PC-3 (cell line): ENCODE data around the gene RAB30. TPM values are rescaled to one million over a fixed set of nuclear protein-coding genes. Genes with fewer than 3 reads are reported as not detected.
A peak's percentile ranks its signal among the peaks of the same experiment; 100 is the strongest.

Experiments used
- ATAC-seq: fragments of 200-7000 bp; cut with Tn5 transposase; 2 replicates; pipeline ENCODE4 v1.9.1; 2020; ENCODE audit warnings: mild to moderate bottlenecking, moderate library complexity
- BruUV-seq: library from RNA; stranded (reverse); fragments of 400-500 nt; replicated peaks from 2 replicates; lab custom pipeline; 2021; lab: Mats Ljungman, UMichigan
- CTCF ChIA-PET: fragments of 300-600 bp; sonication (Branson Sonifier 250); formaldehyde crosslinking; loops from one replicate; lab custom pipeline; 2022; ENCODE audit warnings: antibody characterized with exemption; lab: Charles Lee
- POLR2A ChIA-PET: fragments of 300-600 bp; sonication (Branson Sonifier 250); formaldehyde crosslinking; loops from one replicate; lab custom pipeline; 2022; ENCODE audit warnings: antibody characterized with exemption; ENCODE audit not compliant: unreplicated experiment; lab: Charles Lee
- DNase-seq: peaks from one replicate; pipeline ENCODE4 v3.0.0-alpha.2; 2015
- H2AFZ ChIP-seq: fragments of 300-600 bp; sonication (generic); 2 replicates; pipeline ENCODE4 v1.6.0; 2016; ENCODE audit warnings: antibody characterized with exemption, low read length
- H3F3A ChIP-seq: fragments of 300-600 bp; sonication (generic); one replicate; pipeline ENCODE4 v1.6.0; 2017; ENCODE audit warnings: antibody characterized with exemption, low read length, control low read depth, mild to moderate bottlenecking; ENCODE audit not compliant: unreplicated experiment
- H3K27ac ChIP-seq: fragments of 300-600 bp; sonication (generic); 2 replicates; pipeline ENCODE4 v1.5.1; 2016; ENCODE audit warnings: mild to moderate bottlenecking, low read length
- H3K27me3 ChIP-seq: fragments of 300-600 bp; sonication (generic); 2 replicates; pipeline ENCODE4 v1.6.1; 2016; ENCODE audit warnings: low read length, mixed read lengths
- H3K36me3 ChIP-seq: fragments of 300-600 bp; sonication (generic); 2 replicates; pipeline ENCODE4 v1.6.1; 2016; ENCODE audit warnings: low read depth, mixed run types, low read length, mixed read lengths
- H3K4me1 ChIP-seq: fragments of 300-600 bp; sonication (generic); 2 replicates; pipeline ENCODE4 v1.5.1; 2016; ENCODE audit warnings: low read length; ENCODE audit not compliant: insufficient read depth
- H3K4me2 ChIP-seq: fragments of 300-600 bp; sonication (generic); 2 replicates; pipeline ENCODE4 v1.6.0; 2016; ENCODE audit warnings: low read length
- H3K4me3 ChIP-seq: fragments of 300-600 bp; sonication (generic); 2 replicates; pipeline ENCODE4 v1.5.1; 2016; ENCODE audit warnings: mild to moderate bottlenecking, low read length, mixed read lengths
- H3K79me2 ChIP-seq: fragments of 300-600 bp; sonication (generic); 2 replicates; pipeline ENCODE4 v1.6.1; 2017; ENCODE audit warnings: low read length, mixed read lengths
- H3K9ac ChIP-seq: fragments of 300-600 bp; sonication (generic); 2 replicates; pipeline ENCODE4 v1.6.0; 2016; ENCODE audit warnings: mild to moderate bottlenecking, low read length
- H3K9me2 ChIP-seq: fragments of 300-600 bp; sonication (generic); replicated peaks from 2 replicates; pipeline ENCODE4 v1.6.1; 2016; ENCODE audit warnings: mixed run types, low read length, mixed read lengths
- H3K9me3 ChIP-seq: fragments of 300-600 bp; sonication (generic); 2 replicates; pipeline ENCODE4 v1.6.1; 2016; ENCODE audit warnings: low read length, mixed read lengths
- H4K20me1 ChIP-seq: fragments of 300-600 bp; sonication (generic); 2 replicates; pipeline ENCODE4 v1.6.1; 2016; ENCODE audit warnings: low read length, mixed read lengths
- EZH2 ChIP-seq: fragments of 300-600 bp; sonication (generic); IDR thresholded peaks from one replicate; pipeline ENCODE4 v1.6.1; 2017; ENCODE audit warnings: antibody characterized with exemption, mild to moderate bottlenecking, low read length; ENCODE audit not compliant: unreplicated experiment
- EZH2phosphoT487 ChIP-seq: fragments of 300-600 bp; sonication (generic); IDR thresholded peaks from 2 replicates; pipeline ENCODE4 v1.6.1; 2018; ENCODE audit warnings: mild to moderate bottlenecking, antibody characterized with exemption, low read length, borderline replicate concordance
- intact Hi-C: fragments of 100-400 bp; cut with micrococcal nuclease; formaldehyde crosslinking; loops from 2 replicates; pipeline ENCODE4 v1.9.0; 2023
- total RNA-seq: library from RNA; depleted of rRNA; stranded (reverse); fragments of >200 nt; gene quantifications from 2 replicates; pipeline ENCODE4 v1.2.3, GENCODE V29; 2014
- TF ChIP-seq, protein P1 (sequence below): fragments of 300-600 bp; sonication (generic); conservative IDR thresholded peaks from 2 replicates; pipeline ENCODE4 v1.5.1; 2017; ENCODE audit warnings: antibody characterized with exemption, low read depth, mild to moderate bottlenecking, low read length

The RAB30 gene
- total RNA-seq, 1 experiment from 2014 or later: 6.6 TPM

DNA sequence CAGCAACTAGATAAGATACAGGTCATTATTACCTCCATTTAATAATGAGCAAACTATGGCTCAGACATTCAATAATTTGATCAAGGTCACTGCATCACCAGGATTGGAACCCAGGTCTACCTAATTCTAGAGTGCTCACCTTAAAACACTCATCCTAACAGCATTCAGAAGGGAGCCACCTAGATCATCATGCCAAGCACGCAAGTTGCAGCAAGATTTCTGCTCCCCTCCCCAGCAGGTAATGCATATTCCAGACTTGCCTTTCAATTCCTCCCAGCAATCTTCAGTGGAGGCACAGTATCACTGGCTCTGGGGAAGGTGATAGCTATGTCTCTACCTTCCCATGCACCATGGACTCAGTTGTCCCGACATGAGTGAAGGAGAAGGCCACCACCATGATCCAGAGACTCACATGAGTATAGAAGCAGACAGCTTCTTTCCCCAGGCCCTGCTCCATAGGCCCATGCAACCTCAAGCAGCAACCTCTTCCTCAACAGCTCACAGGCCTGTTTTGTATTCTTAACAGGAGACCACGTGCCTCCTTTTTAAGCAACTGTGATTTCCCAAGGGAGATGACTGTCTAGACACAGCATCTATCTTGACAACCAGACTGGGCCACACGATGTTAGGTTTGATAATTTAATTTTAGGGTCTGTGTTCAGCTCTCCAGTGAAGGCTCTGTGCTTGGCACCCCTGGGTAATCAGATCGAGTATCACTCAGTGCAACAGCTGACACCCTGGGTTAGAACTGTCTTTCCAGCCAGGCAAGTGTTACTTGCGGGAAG, 36.4 kb downstream of the RAB30 start:
- POLR2A ChIA-PET: interaction anchor here (1.0 kb wide), 1 partner anchor 57 kb away, joined by 4 read pairs; no protein-coding TSS in a partner anchor
- ATAC-seq (no peak), DNase-seq (no peak)
- 0 out of 2 replicates have a peak, but pooled peaks cover 3% of the 10 kb centered on the region for H3K79me2 ChIP-seq
- no peaks in the 10 kb centered on the region for H3K9me2 ChIP-seq
- peaks cover 21% of the 10 kb centered on the region for H3K4me1 ChIP-seq
- no peaks in the 10 kb centered on the region for H3K27me3 ChIP-seq
- 0 out of 2 replicates have a peak overlapping the region, but pooled peaks have one; percentile 64 for H3K27ac ChIP-seq
- H2AFZ ChIP-seq: no peak overlapping the region
- no peak for TF ChIP-seq EZH2phosphoT487
- TF ChIP-seq, protein P1, sequence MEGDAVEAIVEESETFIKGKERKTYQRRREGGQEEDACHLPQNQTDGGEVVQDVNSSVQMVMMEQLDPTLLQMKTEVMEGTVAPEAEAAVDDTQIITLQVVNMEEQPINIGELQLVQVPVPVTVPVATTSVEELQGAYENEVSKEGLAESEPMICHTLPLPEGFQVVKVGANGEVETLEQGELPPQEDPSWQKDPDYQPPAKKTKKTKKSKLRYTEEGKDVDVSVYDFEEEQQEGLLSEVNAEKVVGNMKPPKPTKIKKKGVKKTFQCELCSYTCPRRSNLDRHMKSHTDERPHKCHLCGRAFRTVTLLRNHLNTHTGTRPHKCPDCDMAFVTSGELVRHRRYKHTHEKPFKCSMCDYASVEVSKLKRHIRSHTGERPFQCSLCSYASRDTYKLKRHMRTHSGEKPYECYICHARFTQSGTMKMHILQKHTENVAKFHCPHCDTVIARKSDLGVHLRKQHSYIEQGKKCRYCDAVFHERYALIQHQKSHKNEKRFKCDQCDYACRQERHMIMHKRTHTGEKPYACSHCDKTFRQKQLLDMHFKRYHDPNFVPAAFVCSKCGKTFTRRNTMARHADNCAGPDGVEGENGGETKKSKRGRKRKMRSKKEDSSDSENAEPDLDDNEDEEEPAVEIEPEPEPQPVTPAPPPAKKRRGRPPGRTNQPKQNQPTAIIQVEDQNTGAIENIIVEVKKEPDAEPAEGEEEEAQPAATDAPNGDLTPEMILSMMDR: no peak
- TF ChIP-seq EZH2: no peak
- no peaks in the 10 kb centered on the region for H3F3A ChIP-seq
- CTCF ChIA-PET: no interaction called here
- no peak overlapping the region for H3K9ac ChIP-seq
- H4K20me1 ChIP-seq: no peaks in the 10 kb centered on the region
- no peak overlapping the region for H3K4me3 ChIP-seq
- H3K36me3 ChIP-seq: no peaks in the 10 kb centered on the region
- BruUV-seq: no TSS peak
- intact Hi-C loops: no loop called here
- H3K9me3 ChIP-seq: no peaks in the 10 kb centered on the region
- H3K4me2 ChIP-seq: peak overlapping the region; percentile 72

DNA sequence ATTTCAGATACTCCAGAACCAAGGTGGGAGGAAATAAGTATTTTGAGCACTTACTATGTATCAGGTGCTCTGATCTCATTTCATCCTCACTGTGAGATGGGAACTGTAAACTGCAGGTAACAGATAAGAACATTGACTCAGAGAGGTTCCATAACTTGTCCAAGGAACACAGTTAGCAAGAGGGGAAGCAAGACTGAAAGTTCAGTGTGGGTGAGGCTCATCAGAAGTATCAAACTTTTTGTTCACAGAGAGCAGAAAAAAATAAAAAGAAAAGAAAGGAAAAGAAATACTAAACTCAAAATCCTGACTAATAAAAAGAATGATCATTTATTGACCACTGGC, 37.1 kb downstream of the RAB30 start:
- Histone ChIP-seq H3K79me2 (0 out of 2 replicates have a peak, but pooled peaks cover 3% of the 10 kb centered on the region), H3K36me3 (no peaks in the 10 kb centered on the region), H4K20me1 (no peaks in the 10 kb centered on the region), H3K9me2 (no peaks in the 10 kb centered on the region), H3K4me2 (peak overlapping the region; percentile 72), H3K27ac (peak overlapping the region; percentile 64), H3F3A (no peaks in the 10 kb centered on the region), H3K4me1 (peaks cover 21% of the 10 kb centered on the region), H3K4me3 (peak overlapping the region; percentile 26), H3K9ac (no peak overlapping the region), H3K9me3 (no peaks in the 10 kb centered on the region), H2AFZ (peak overlapping the region; percentile 31; the same call in 1 of the 2 replicates), H3K27me3 (no peaks in the 10 kb centered on the region)
- no peak for DNase-seq
- CTCF ChIA-PET: no interaction called here
- POLR2A ChIA-PET: interaction anchor here (0.7 to 1.0 kb wide), 2 partner anchors 56 to 176 kb away, joined by 4 read pairs; no protein-coding TSS in a partner anchor
- TF ChIP-seq EZH2phosphoT487 (no peak), EZH2 (no peak)
- TF ChIP-seq, protein P1: no peak
- no peak for ATAC-seq
- intact Hi-C loops: loop anchor here (1.0 kb wide), 1 partner anchor 37 kb away; the partner anchor contains the start of gene RAB30
- no TSS peak for BruUV-seq
